ENCODE data around the gene PLXNA1. TPM values are rescaled to one million over a fixed set of nuclear protein-coding genes. Genes with fewer than 3 reads are reported as not detected.

PLXNA1 gene
- total RNA-seq, 2 donors from 2014 or later: 3.4 to 7.9 TPM

DNA sequence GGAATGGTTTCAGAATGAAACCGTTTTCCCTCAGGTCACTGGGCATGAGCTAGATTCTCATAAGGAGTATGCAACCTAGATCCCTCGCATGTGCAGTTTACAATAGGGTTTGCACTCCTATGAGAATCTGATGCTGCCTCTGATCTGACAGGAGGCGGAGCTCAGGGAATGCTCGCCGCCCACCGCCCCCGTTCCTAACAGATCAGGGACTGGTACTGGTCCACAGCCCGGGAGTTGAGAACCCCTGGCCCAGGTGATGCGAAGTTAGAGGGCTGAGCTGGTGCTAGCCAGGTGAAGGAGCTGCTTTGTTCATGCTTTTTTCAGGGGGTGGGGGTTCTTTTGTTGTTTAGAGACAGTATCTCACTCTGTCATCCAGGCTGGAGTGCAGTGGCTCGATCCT is 15.5 kb upstream of the PLXNA1 start:
- ATAC-seq (no peak), DNase-seq (ENCODE audit: low spot score) (no peak)
- peaks cover 10 to 20% of the 10 kb centered on the region in 2 donors for H3K27me3 Mint-ChIP-seq
- no peaks in the 10 kb centered on the region for H3K4me1 Mint-ChIP-seq (ENCODE audit: low read depth in 2 of 2)
- no peaks in the 10 kb centered on the region for H3K9me3 Mint-ChIP-seq
- H3K27ac Mint-ChIP-seq: no peak overlapping the region
- no peak overlapping the region for H3K4me3 Mint-ChIP-seq
- no peaks in the 10 kb centered on the region for H3K36me3 Mint-ChIP-seq

DNA sequence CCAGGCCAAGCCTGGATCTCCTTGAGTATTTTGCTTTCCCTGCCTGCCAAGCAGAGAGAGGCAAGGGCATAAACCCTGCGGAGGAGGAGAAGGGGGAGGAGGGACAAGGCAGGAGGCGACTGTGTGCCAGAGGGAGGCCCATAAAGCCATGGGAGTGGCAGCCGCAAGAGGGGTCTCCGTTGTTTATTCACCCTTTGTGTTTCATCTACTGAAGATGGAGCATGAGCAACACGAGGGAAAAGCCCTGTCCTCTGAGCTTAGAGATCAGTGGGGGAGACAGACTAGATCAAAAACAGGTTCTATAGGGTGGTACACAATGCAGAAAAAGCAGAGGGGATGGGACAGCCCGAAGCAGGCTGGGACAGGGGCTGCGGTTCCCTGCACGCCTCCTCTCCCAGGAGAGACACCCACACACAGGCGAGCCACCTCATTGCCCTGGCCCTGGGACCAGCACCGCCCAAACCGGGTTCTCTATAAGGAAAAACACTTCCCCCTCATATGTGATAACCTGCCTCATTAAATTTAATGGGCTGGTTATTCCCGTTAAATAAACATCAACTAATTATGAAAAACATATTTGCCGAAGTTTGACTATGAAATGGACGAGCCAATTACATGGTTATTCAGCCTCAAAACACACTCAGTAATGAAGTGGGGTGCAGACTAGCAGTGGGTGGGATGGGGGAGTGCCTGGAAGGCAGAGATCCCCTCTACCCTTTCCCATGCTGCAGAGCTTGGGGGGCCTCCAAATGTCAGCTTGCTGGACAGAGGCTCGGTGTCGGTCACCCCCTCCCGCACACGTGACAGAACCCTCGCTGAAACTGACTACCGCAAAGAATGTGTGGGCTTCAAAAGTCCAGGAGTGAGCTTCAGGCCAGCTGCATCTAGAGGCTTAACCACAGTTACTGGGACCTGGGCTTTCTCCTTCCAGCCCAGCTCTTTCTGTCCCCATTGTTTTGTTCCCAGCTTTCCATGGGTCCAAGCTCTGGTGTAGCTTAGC is 14.2 kb upstream of the PLXNA1 start:
- H3K9me3 Mint-ChIP-seq: no peaks in the 10 kb centered on the region
- H3K4me1 Mint-ChIP-seq (ENCODE audit: low read depth in 2 of 2): no peaks in the 10 kb centered on the region
- ATAC-seq (no peak), DNase-seq (ENCODE audit: low spot score) (no peak)
- no peak overlapping the region for H3K27ac Mint-ChIP-seq
- H3K27me3 Mint-ChIP-seq: peaks cover 10 to 20% of the 10 kb centered on the region in 2 donors
- no peaks in the 10 kb centered on the region for H3K36me3 Mint-ChIP-seq
- no peak overlapping the region for H3K4me3 Mint-ChIP-seq

DNA sequence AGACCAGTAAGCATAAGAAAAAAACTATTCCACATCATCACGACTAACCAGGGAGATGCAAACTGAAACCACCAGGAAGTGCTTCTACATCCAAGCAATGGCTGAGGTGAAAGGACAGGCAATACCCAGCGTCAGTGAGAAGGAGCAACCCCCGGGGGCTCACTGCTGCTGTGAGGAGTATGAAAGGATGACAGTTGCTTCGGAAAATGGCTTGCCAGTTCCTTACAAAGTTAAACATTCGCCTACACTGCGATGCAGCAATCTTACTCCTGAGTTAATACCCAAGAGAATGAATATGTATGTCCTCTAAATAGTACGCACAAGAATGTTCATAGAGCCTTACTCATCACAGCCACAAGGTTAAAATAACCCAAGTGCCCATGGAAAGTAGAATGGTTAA is 13.3 kb upstream of the PLXNA1 start:
- Mint-ChIP-seq H3K27ac (no peak overlapping the region), H3K9me3 (peaks cover under 1% of the 10 kb centered on the region), H3K36me3 (peaks cover 4% of the 10 kb centered on the region), H3K4me3 (no peak overlapping the region), H3K4me1 (ENCODE audit: low read depth in 2 of 2) (no peaks in the 10 kb centered on the region), H3K27me3 (peaks cover 16 to 20% of the 10 kb centered on the region in 2 donors)
- ATAC-seq: no peak
- no peak for DNase-seq (ENCODE audit: low spot score)

DNA sequence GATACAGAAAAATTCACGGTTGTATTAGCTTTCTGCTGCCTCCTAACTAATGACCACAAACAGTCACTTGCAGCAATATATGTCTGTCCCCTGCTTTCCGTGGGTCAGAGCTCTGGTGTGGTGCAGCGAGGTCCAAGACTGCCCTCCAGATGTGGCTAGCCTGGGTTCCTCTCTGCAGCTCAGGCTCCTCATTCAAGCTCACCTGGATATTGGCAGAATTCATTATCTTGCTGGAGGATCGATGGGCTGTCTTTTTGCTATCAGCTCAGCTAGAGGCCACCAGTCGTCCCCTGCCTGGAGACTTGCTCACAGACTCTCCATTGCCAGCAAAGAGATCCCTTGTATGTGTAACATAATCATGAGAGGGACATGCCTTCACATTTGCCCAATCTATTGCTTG is 12.8 kb upstream of the PLXNA1 start:
- no peak overlapping the region for H3K4me3 Mint-ChIP-seq
- peaks cover 4% of the 10 kb centered on the region for H3K9me3 Mint-ChIP-seq
- H3K4me1 Mint-ChIP-seq (ENCODE audit: low read depth in 2 of 2): no peaks in the 10 kb centered on the region
- peaks cover 9% of the 10 kb centered on the region for H3K36me3 Mint-ChIP-seq
- ATAC-seq (no peak), DNase-seq (ENCODE audit: low spot score) (no peak)
- peaks cover 21 to 25% of the 10 kb centered on the region in 2 donors for H3K27me3 Mint-ChIP-seq
- H3K27ac Mint-ChIP-seq: no peak overlapping the region

DNA sequence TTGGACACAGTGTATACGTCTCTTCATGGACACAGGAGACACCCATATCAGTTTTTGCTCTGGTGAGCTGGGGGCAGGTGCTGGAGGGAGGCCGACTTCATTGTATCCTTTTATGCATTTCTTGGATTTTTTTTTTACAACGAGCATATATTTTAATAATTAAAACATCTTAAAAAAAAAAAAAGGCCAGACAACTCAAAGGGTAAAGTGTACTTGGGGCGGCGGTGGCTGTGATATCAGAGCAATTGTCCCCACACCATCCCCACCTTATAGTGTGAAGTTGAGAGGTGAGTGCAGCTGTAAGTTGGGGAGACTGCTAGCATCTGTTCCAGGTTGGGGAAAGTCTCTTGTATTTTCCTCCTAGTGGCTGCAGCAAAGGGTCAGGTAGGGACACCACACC is 12.0 kb upstream of the PLXNA1 start:
- no peak overlapping the region for H3K4me3 Mint-ChIP-seq
- ATAC-seq: no peak
- H3K9me3 Mint-ChIP-seq: peaks cover 4% of the 10 kb centered on the region
- no peak for DNase-seq (ENCODE audit: low spot score)
- peaks cover 13% of the 10 kb centered on the region for H3K36me3 Mint-ChIP-seq
- H3K4me1 Mint-ChIP-seq (ENCODE audit: low read depth in 2 of 2): no peaks in the 10 kb centered on the region
- H3K27ac Mint-ChIP-seq: no peak overlapping the region
- H3K27me3 Mint-ChIP-seq: peaks cover 26 to 30% of the 10 kb centered on the region in 2 donors

DNA sequence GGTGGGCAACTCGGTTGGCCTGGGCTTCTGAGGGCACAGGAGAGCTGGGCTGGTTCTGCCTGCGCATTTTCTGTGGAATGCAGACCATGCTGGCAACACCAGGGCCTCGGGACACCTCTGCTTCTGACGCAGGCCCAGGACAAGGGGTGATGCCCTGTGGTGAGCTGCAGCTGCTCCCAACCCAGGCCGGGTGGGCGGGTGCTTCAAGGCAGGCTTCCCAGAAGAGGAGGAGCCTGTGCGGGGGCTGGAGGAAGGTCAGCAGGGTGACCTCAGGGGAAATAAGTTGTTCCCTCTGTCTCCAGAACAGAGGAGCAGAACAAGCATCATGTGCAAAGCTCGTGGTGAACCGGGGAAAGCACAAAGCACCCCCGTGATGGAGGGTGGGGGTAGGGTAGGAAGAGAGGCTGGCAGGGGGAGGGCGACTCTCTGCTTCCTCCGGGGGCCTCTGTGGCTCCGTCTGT is 11.0 kb upstream of the PLXNA1 start:
- peaks cover 4% of the 10 kb centered on the region for H3K9me3 Mint-ChIP-seq
- H3K36me3 Mint-ChIP-seq: peaks cover 13% of the 10 kb centered on the region
- H3K4me1 Mint-ChIP-seq (ENCODE audit: low read depth in 2 of 2): no peaks in the 10 kb centered on the region
- no peak overlapping the region for H3K4me3 Mint-ChIP-seq
- ATAC-seq (no peak), DNase-seq (ENCODE audit: low spot score) (no peak)
- H3K27me3 Mint-ChIP-seq: peaks cover 26 to 30% of the 10 kb centered on the region in 2 donors
- H3K27ac Mint-ChIP-seq: no peak overlapping the region

DNA sequence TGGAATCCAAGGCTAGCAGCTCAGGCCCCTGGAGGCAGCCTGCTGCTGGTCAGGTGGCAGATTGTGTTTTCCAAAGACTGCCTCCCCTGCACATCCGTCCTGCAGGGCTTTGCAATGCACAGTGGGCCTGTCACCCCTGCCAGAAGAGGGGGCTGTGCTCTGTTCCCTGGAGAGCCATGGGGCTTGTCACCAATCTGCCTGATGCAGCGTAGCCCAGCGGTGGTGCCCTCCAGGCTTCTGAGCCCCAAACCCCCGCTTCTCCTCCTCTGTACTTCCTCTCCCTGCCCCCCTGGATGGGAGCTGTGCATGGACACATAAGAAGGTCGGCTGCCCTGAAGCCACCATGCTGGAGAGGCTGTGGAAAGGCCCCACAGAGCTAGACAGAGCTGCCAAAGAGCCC is 10.0 kb upstream of the PLXNA1 start:
- peaks cover 4% of the 10 kb centered on the region for H3K9me3 Mint-ChIP-seq
- H3K27me3 Mint-ChIP-seq: peaks cover 29% of the 10 kb centered on the region in 2 donors
- ATAC-seq (peak in 1 of 2 donors; percentile 26), DNase-seq (ENCODE audit: low spot score) (no peak)
- peaks cover 13% of the 10 kb centered on the region for H3K36me3 Mint-ChIP-seq
- H3K4me1 Mint-ChIP-seq (ENCODE audit: low read depth in 2 of 2): no peaks in the 10 kb centered on the region
- no peak overlapping the region for H3K27ac Mint-ChIP-seq
- no peak overlapping the region for H3K4me3 Mint-ChIP-seq

DNA sequence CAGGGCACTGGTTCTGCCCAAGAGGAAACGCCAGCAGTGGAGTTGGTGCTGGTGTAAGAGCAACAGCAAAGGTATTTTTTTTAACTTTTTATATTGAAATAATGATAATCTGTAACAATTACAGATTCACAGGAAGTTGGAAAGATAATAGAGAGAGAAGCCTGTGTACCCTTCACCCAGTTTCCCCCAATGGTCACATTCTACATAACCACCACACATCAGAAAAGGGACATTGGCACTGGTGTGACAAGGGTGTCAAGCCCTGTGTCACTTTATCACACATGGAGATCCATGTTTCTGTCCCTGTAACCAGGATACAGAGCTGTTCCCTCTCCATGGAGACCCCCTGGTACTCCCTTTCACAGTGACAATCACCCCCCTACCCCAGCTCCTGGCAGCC is 9.1 kb upstream of the PLXNA1 start:
- no peak overlapping the region for H3K27ac Mint-ChIP-seq
- peaks cover 13% of the 10 kb centered on the region for H3K36me3 Mint-ChIP-seq
- peaks cover 31 to 38% of the 10 kb centered on the region in 2 donors for H3K27me3 Mint-ChIP-seq
- H3K9me3 Mint-ChIP-seq: peaks cover 4% of the 10 kb centered on the region
- H3K4me1 Mint-ChIP-seq (ENCODE audit: low read depth in 2 of 2): no peaks in the 10 kb centered on the region
- H3K4me3 Mint-ChIP-seq: no peak overlapping the region
- no peak for DNase-seq (ENCODE audit: low spot score)
- no peak for ATAC-seq

DNA sequence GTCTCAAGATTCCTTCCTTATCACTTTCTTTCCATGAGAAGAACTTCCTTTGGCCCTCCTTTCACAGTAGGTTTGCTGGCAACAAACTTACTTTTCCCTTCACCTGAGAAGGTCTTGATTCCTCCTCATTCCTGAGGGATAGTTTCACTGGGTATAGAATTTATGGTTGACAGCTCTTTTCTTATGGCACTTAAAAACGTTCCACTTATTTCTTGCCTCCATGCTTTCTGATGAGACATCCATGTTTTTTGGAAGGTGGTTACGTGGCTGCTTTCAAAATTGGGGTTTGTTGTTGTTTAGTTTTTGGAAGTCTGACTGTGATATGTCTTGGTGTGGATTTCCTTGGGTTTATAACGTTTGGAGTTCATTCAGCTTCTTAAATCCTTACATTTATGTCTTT is 8.2 kb upstream of the PLXNA1 start:
- no peak overlapping the region for H3K27ac Mint-ChIP-seq
- ATAC-seq (no peak), DNase-seq (ENCODE audit: low spot score) (no peak)
- H3K27me3 Mint-ChIP-seq: peaks cover 31 to 43% of the 10 kb centered on the region in 2 donors
- H3K36me3 Mint-ChIP-seq: peaks cover 13% of the 10 kb centered on the region
- no peak overlapping the region for H3K4me3 Mint-ChIP-seq
- H3K9me3 Mint-ChIP-seq: peaks cover 4% of the 10 kb centered on the region
- no peaks in the 10 kb centered on the region for H3K4me1 Mint-ChIP-seq (ENCODE audit: low read depth in 2 of 2)

DNA sequence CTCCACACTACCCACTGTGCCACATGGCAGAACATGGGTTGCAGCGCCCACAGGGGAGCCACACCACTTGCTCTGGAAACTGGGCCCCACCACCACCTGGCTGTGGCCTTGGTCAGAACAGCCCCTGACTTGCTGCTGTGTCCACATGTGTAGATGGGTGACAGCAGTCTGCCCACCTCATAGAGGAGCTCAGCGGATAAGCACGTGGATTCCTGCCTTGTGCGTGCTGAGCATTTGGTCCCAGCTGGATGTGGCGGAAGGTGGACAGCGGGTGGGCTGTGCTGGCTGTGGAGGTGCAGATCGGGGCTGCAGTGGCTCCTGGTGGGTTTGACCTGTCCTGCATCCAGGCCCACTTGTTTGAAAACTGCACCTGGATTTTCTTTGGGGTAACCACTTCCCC is 6.0 kb upstream of the PLXNA1 start:
- no peak for DNase-seq (ENCODE audit: low spot score)
- Mint-ChIP-seq H3K4me3 (no peak overlapping the region), H3K4me1 (ENCODE audit: low read depth in 2 of 2) (peaks cover 0 to 3% of the 10 kb centered on the region in 2 donors), H3K27me3 (peaks cover 29 to 39% of the 10 kb centered on the region in 2 donors), H3K36me3 (peaks cover 13% of the 10 kb centered on the region), H3K27ac (no peak overlapping the region), H3K9me3 (peaks cover 4% of the 10 kb centered on the region)
- ATAC-seq: no peak

DNA sequence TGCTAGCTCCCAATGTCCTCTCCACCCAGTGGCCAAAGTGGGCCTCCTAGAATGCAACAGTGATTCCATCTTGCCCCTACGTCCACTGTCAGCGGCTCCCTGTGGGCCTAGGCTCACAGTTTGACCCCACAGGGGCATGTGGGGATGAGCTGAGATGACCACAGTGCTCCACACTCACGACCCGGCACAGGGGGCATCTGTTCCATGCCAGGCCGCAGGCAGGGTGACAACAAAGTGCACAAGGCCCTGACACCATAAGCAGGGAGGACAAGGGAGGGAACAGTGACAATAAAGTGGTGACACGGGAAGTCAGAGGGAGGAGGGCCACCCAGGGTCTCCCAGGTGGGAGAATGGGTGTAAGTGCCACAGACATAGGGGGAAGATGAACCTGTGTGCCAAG is 5.1 kb upstream of the PLXNA1 start:
- Mint-ChIP-seq H3K4me1 (ENCODE audit: low read depth in 2 of 2) (peaks cover 0 to 7% of the 10 kb centered on the region in 2 donors), H3K27ac (no peak overlapping the region), H3K9me3 (peaks cover 4% of the 10 kb centered on the region), H3K36me3 (peaks cover 13% of the 10 kb centered on the region), H3K27me3 (peaks cover 29 to 39% of the 10 kb centered on the region in 2 donors), H3K4me3 (no peak overlapping the region)
- DNase-seq (ENCODE audit: low spot score) (no peak), ATAC-seq (no peak)

DNA sequence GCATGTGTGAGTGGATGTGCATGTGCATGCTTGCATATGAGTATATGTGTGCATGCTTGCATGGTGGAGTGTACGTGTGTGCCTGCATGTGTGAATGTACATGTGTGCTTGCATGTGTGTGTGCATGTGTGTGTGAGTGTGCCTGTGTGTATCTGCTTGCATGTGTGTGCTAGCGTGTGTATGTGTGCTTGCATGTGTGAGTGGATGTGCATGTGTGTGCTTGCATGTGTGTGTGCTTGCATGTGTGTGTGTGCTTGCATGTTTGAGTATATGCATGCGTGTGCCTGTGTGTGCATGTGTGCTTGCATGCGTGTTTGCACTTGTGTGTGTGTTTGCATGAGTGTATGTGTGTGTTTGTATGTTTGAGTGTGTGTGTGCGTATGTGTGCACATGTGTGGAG is 4.6 kb upstream of the PLXNA1 start:
- Mint-ChIP-seq H3K36me3 (peaks cover 13% of the 10 kb centered on the region), H3K4me1 (ENCODE audit: low read depth in 2 of 2) (peaks cover 0 to 7% of the 10 kb centered on the region in 2 donors), H3K4me3 (no peak overlapping the region), H3K27ac (no peak overlapping the region), H3K27me3 (peaks cover 29 to 39% of the 10 kb centered on the region in 2 donors), H3K9me3 (peaks cover 4% of the 10 kb centered on the region)
- no peak for ATAC-seq
- DNase-seq (ENCODE audit: low spot score): no peak

DNA sequence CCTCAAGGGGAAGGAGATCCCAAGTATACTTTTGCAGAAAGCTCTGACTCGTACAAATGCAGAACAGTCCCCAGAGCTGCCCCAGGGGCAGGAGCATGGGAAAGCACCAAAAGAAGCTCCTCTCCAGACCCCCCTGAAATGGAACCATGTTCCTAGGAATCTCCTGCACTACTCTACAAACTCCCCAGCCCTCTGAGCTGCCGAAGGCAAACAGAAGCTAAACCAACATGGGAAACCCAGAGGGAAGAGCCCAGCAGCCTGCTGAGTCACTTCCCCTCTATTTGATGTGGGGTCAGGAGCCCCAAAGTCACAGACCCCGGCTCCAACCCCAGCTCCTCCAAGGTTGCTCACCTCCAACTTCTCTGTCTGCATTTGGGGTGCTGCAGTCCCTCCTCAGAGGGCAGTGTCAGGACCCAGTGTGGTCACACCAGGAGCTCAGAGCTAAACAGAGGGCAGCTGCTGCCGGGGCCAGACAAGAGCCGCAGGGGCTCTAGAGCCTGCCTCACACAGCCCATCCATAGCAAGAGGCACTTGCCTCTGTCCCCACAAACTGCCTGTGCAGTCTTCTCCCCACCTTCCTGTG is 3.8 kb upstream of the PLXNA1 start:
- H3K27me3 Mint-ChIP-seq: peaks cover 29 to 37% of the 10 kb centered on the region in 2 donors
- H3K9me3 Mint-ChIP-seq: peaks cover 4% of the 10 kb centered on the region
- peaks cover 0 to 7% of the 10 kb centered on the region in 2 donors for H3K4me1 Mint-ChIP-seq (ENCODE audit: low read depth in 2 of 2)
- DNase-seq (ENCODE audit: low spot score): no peak
- no peak overlapping the region for H3K4me3 Mint-ChIP-seq
- no peak overlapping the region for H3K27ac Mint-ChIP-seq
- peaks cover 13% of the 10 kb centered on the region for H3K36me3 Mint-ChIP-seq
- no peak for ATAC-seq

DNA sequence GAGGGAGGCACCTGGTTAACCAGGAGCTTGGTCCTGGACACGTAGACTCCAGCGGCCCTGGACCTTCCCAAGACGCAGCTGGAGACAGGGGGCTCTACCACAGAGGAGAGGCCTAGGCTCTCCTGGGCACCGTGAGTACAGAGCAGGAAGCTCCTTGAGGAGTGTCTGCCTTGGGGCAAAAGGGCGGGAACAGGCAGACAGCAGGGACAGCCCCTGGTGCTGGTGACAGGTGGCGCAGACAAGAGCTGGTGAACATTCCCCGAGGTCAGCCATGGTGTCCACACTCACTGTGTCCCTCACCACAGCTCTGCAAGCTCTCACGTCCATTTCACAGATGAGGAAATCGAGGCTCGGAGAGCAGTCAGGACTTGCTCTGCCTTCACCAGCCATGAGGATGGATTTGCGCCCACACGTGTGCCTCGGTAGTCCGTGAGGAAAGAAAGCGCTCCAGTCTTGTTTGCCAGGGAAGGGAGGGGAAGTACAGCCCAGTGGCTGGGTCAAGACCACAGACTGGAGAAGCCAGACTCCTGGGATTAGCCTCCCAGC is 2.6 kb upstream of the PLXNA1 start:
- Mint-ChIP-seq H3K4me3 (no peak overlapping the region), H3K27ac (no peak overlapping the region), H3K36me3 (peaks cover 2% of the 10 kb centered on the region), H3K4me1 (ENCODE audit: low read depth in 2 of 2) (peaks cover 0 to 7% of the 10 kb centered on the region in 2 donors), H3K9me3 (no peaks in the 10 kb centered on the region), H3K27me3 (peaks cover 21 to 25% of the 10 kb centered on the region in 2 donors)
- ATAC-seq (no peak), DNase-seq (ENCODE audit: low spot score) (no peak)
